Measurements from ENCODE around the gene ZKSCAN2.

The ZKSCAN2 gene

GRCh38 chr16:25257470-25257955 is at the start of gene ZKSCAN2:
ZKSCAN2 (minus strand) TSS chr16:25257845; CDS start chr16:25257127, 718 bp downstream.
- DNase-seq, result no peak

- no peak for DNase-seq
Measured at GRCh38 chr16:25299792-25300590, 42.3 kb upstream of the ZKSCAN2 start.

- DNase-seq, result no peak
Measured at GRCh38 chr16:25298165-25298872, 40.7 kb upstream of the ZKSCAN2 start.

GRCh38 chr16:25297151-25297787 is 39.6 kb upstream of the ZKSCAN2 start:
- DNase-seq, result no peak

GRCh38 chr16:25291580-25291979 is 33.9 kb upstream of the ZKSCAN2 start:
- no peak for DNase-seq

- no peak for DNase-seq
Measured at GRCh38 chr16:25289466-25289865, 31.8 kb upstream of the ZKSCAN2 start.

GRCh38 chr16:25279491-25279890 is 21.8 kb upstream of the ZKSCAN2 start:
- no peak for DNase-seq

GRCh38 chr16:25271421-25271820 is 13.8 kb upstream of the ZKSCAN2 start:
- DNase-seq, result no peak

GRCh38 chr16:25270577-25270976 is 12.9 kb upstream of the ZKSCAN2 start:
- DNase-seq, result no peak

GRCh38 chr16:25269879-25270278 is 12.2 kb upstream of the ZKSCAN2 start:
- no peak for DNase-seq

GRCh38 chr16:25265968-25266367 is 8.3 kb upstream of the ZKSCAN2 start:
- no peak for DNase-seq

GRCh38 chr16:25264597-25264996 is 7.0 kb upstream of the ZKSCAN2 start:
- DNase-seq, result no peak

- DNase-seq, result no peak
Measured at GRCh38 chr16:25260416-25260815, 2.8 kb upstream of the ZKSCAN2 start.

GRCh38 chr16:25258861-25259179 is 1.2 kb upstream of the ZKSCAN2 start:
- DNase-seq, result no peak

GRCh38 chr16:25257956-25258860 is 563 bp upstream of the ZKSCAN2 start:
- DNase-seq, result peak; percentile 87

GRCh38 chr16:25256695-25257469 is 763 bp downstream of the ZKSCAN2 start:
- DNase-seq, result peak; percentile 47

- DNase-seq, result no peak
Measured at GRCh38 chr16:25253322-25253721, 4.3 kb downstream of the ZKSCAN2 start.

GRCh38 chr16:25250467-25250866 is 7.2 kb downstream of the ZKSCAN2 start:
- no peak for DNase-seq

- no peak for DNase-seq
Measured at GRCh38 chr16:25235991-25236390, 21.7 kb downstream of the ZKSCAN2 start.

GRCh38 chr16:25228372-25228771 is 29.3 kb downstream of the ZKSCAN2 start:
- DNase-seq, result no peak

GRCh38 chr16:25224731-25225319 is 32.8 kb downstream of the ZKSCAN2 start:
- DNase-seq, result no peak
